K562 (cell line): Measurements from ENCODE around the gene PCDHGB2. TPM values are rescaled to one million over a fixed set of nuclear protein-coding genes. Genes with fewer than 3 reads are reported as not detected.
A peak's percentile ranks its signal among the peaks of the same experiment; 100 is the strongest.

Experiments
- ARID1B ChIP-seq: fragments of 450-650 bp; IDR thresholded peaks from 2 replicates; pipeline ENCODE4 v1.6.1; 2016; ENCODE audit warnings: antibody characterized with exemption, mild to moderate bottlenecking, inconsistent platforms
- C11orf30 ChIP-seq: fragments of 450-650 bp; IDR thresholded peaks from 2 replicates; pipeline ENCODE4 v1.6.1; 2016; ENCODE audit warnings: low read depth, mild to moderate bottlenecking
- DNMT1 ChIP-seq: fragments of 450-650 bp; IDR thresholded peaks from 2 replicates; pipeline ENCODE4 v1.6.1; 2016; ENCODE audit warnings: antibody characterized with exemption, mild to moderate bottlenecking
- EGR1 ChIP-seq: fragments of 450-650 bp; conservative IDR thresholded peaks from 2 replicates; pipeline ENCODE4 v1.6.1; 2017; ENCODE audit warnings: mild to moderate bottlenecking
- FOXA3 ChIP-seq, 2 experiments: fragments of 450-650 bp in 1 of 2; sonication (generic) in 1 of 2; formaldehyde crosslinking; IDR thresholded peaks in 1 of 2; conservative IDR thresholded peaks in 1 of 2; 2 replicates each; pipeline versions ENCODE4 v1.4.0 to v1.8.0; 2020 to 2022; ENCODE audit warnings: mild to moderate bottlenecking in 2 of 2, missing genetic modification reagents in 1 of 2
- HES1 ChIP-seq: fragments of 450-650 bp; IDR thresholded peaks from 2 replicates; pipeline ENCODE4 v1.6.1; 2016; ENCODE audit warnings: low read depth, mild to moderate bottlenecking, moderate library complexity
- HNRNPL ChIP-seq: fragments of 200-400 bp; formaldehyde crosslinking; IDR thresholded peaks from 2 replicates; pipeline ENCODE4 v1.6.1; 2017; ENCODE audit warnings: low read depth, mild to moderate bottlenecking, low read length
- KHSRP ChIP-seq: fragments of 450-650 bp; IDR thresholded peaks from 2 replicates; pipeline ENCODE4 v1.6.1; 2017
- L3MBTL2 ChIP-seq: fragments of 450-650 bp; IDR thresholded peaks from 2 replicates; pipeline ENCODE4 v1.6.1; 2016; ENCODE audit warnings: mild to moderate bottlenecking, moderate library complexity
- NCOA6 ChIP-seq: fragments of 450-650 bp; IDR thresholded peaks from 2 replicates; pipeline ENCODE4 v1.6.1; 2017; ENCODE audit warnings: mild to moderate bottlenecking
- NFE2 ChIP-seq: IDR thresholded peaks from 2 replicates; pipeline ENCODE4 v1.6.1; 2014; ENCODE audit warnings: antibody characterized with exemption, low read depth
- PKNOX1 ChIP-seq: fragments of 450-650 bp; IDR thresholded peaks from 2 replicates; pipeline ENCODE4 v1.6.1; 2016
- POLR3G ChIP-seq: IDR thresholded peaks from 2 replicates; pipeline ENCODE4 v1.6.1; 2011; ENCODE audit not compliant: insufficient read length, insufficient replicate concordance; ENCODE audit errors: extremely low read depth
- ZFP36 ChIP-seq: fragments of 150-350 bp; IDR thresholded peaks from 2 replicates; pipeline ENCODE4 v1.6.1; 2018; ENCODE audit warnings: low read length, low read depth; ENCODE audit not compliant: partially characterized antibody
- ZNF174 ChIP-seq: fragments of 250-450 bp; sonication (Bioruptor Pico); IDR thresholded peaks from 2 replicates; pipeline ENCODE4 v1.4.0; 2020; ENCODE audit warnings: mild to moderate bottlenecking
- ZNF224 ChIP-seq: sonication (generic); formaldehyde crosslinking; IDR thresholded peaks from 2 replicates; pipeline ENCODE4 v1.8.0; 2022; ENCODE audit warnings: mild to moderate bottlenecking, missing genetic modification reagents
- ZNF263 ChIP-seq: sonication (generic); formaldehyde crosslinking; IDR thresholded peaks from 2 replicates; pipeline ENCODE4 v1.8.0; 2022; ENCODE audit warnings: mild to moderate bottlenecking, missing genetic modification reagents, borderline replicate concordance
- ZNF407 ChIP-seq: fragments of 450-650 bp; IDR thresholded peaks from 2 replicates; pipeline ENCODE4 v1.6.1; 2016; ENCODE audit warnings: low read depth
- ZSCAN29 ChIP-seq: fragments of 450-650 bp; IDR thresholded peaks from 2 replicates; pipeline ENCODE4 v1.6.1; 2017
- polyA plus RNA-seq, 8 experiments: library from polyadenylated mRNA; depleted of rRNA in 4 of 8; stranded (reverse) in 5 of 8; unstranded in 3 of 8; fragments of >200 nt; fragmentation: Nextera tagmentation in 2 of 8; fragmentation: Illumina TruSeq in 1 of 8; extraction: Ambion mirVana in 2 of 8; extraction: Trizol in 1 of 8; gene quantifications; 2 replicates each; pipeline versions ENCODE4 v1.2.1 to v1.2.3, GENCODE V29; 2011 to 2014; ENCODE audit warnings: inconsistent platforms in 1 of 8, missing spikeins in 1 of 8
- total RNA-seq, 7 experiments: library from RNA; depleted of rRNA in 6 of 7; stranded (reverse); fragments of >200 nt in 6 of 7; fragmentation: Illumina TruSeq in 2 of 7; extraction: Trizol in 2 of 7; gene quantifications; 2 replicates each; pipeline versions ENCODE4 v1.2.1 to v1.2.3, GENCODE V29; 2011 to 2021; ENCODE audit warnings: low replicate concordance in 1 of 7

The PCDHGB2 gene
- total and polyA plus RNA-seq, 9 of the 15 experiments (the other 6 are each of a cell fraction or from before 2014, with no cell fraction given): 0.06 to 0.54 (median 0.29) TPM; not detected in 1

- TF ChIP-seq L3MBTL2: peak; percentile 58
- TF ChIP-seq EGR1: no peak
- no peak for TF ChIP-seq HES1
- TF ChIP-seq FOXA3 (CRISPR knock-in tag; conservative IDR thresholded peaks at IDR 0.05 in 1 of 2, IDR thresholded peaks at IDR 0.05 in 1 of 2): peak in 1 of 2 experiments; percentile 71; a peak in 2 of 4 replicates
- TF ChIP-seq PKNOX1: 0 out of 2 replicates have a peak, but pooled peaks have one; percentile 13
- TF ChIP-seq NCOA6: no peak
- no peak for TF ChIP-seq ZSCAN29
- TF ChIP-seq ZNF263 (CRISPR knock-in tag): no peak
- no peak for TF ChIP-seq C11orf30
- TF ChIP-seq ZNF174 (CRISPR knock-in tag): no peak
- no peak for TF ChIP-seq ZNF224
- no peak for TF ChIP-seq DNMT1
- TF ChIP-seq HNRNPL: no peak
- no peak for TF ChIP-seq POLR3G
- no peak for TF ChIP-seq ARID1B
- peak; percentile 28; the same call in 1 of the 2 replicates for TF ChIP-seq NFE2
- no peak for TF ChIP-seq ZNF407
- TF ChIP-seq KHSRP: no peak
- no peak for TF ChIP-seq ZFP36
These were observed 3.7 kb upstream of the PCDHGB2 start (continued) for GRCh38 chr5:141356133-141356532.
